ENCODE results near the gene ZNF844.

Gene ZNF844

DNA sequence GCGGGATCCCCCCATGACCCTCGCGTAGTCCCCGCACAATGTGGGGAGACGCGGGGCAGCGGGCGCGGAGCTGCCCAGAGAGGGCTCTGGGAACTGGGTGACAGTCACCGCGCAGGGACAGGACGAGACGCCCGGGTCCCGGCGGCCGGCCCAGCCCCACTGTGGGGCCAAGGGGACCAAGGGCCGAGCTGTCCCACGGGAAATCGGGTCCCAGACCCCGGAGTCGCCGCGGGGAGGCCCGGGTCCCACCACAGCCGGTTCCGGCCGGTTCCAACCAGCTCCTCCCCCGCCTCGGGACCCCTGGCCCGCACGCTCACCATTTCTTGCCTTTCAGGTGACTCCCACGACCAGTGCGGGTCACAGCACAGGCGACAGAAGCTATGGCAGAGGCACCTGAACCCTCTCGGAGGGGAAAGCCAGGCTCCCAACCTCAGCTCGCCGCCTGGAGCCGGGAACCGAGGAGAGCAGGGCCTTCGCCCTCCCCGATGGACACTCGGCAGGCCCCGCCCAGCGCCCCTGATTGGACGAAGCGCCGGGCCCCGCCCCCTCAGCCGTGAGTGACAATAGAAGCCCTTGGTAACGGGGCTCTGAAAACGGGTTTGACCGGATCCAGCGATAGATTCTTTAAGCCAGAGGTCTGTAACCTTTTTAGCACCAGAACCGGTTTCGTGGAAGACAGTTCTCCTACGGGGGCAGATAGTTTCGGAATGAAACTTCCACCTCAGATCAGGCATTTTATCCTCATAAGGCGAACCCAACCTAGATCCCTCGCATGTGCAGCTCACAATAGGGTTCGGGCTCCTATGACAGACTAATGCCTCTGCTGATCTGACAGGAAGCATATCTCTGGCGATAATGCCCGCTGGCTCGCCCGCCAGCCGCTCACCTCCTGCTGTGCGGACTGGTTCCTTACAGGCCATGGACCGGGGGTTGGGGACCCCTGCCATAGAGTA, 29.0 kb upstream of the ZNF844 start, which contains the start of gene ZNF433 (continued):
- TF ChIP-seq ZNF707 (tag by site-specific recombination; IDR thresholded peaks at IDR 0.05), result no peak
- TF ChIP-seq MEIS1 (CRISPR knock-in tag; IDR thresholded peaks at IDR 0.05; ENCODE audit: borderline replicate concordance), result no peak
- TF ChIP-seq GFI1B (tag by site-specific recombination; IDR thresholded peaks at IDR 0.05), result no peak
- peak; percentile 76; the same call in 1 of the 2 replicates for TF ChIP-seq ZFP37 (tag by site-specific recombination; IDR thresholded peaks at IDR 0.05)
- no peak for TF ChIP-seq ZNF133 (tag by site-specific recombination; IDR thresholded peaks at IDR 0.05)
- TF ChIP-seq ZNF169 (tag by site-specific recombination; IDR thresholded peaks at IDR 0.05), result no peak
- TF ChIP-seq, protein P1, sequence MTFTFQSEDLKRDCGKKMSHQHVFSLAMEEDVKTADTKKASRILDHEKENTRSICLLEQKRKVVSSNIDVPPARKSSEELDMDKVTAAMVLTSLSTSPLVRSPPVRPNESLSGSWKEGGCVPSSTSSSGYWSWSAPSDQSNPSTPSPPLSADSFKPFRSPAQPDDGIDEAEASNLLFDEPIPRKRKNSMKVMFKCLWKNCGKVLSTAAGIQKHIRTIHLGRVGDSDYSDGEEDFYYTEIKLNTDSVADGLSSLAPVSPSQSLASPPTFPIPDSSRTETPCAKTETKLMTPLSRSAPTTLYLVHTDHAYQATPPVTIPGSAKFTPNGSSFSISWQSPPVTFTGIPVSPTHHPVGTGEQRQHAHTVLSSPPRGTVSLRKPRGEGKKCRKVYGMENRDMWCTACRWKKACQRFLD (tag by site-specific recombination; IDR thresholded peaks at IDR 0.05), result no peak
- TF ChIP-seq, protein P2, sequence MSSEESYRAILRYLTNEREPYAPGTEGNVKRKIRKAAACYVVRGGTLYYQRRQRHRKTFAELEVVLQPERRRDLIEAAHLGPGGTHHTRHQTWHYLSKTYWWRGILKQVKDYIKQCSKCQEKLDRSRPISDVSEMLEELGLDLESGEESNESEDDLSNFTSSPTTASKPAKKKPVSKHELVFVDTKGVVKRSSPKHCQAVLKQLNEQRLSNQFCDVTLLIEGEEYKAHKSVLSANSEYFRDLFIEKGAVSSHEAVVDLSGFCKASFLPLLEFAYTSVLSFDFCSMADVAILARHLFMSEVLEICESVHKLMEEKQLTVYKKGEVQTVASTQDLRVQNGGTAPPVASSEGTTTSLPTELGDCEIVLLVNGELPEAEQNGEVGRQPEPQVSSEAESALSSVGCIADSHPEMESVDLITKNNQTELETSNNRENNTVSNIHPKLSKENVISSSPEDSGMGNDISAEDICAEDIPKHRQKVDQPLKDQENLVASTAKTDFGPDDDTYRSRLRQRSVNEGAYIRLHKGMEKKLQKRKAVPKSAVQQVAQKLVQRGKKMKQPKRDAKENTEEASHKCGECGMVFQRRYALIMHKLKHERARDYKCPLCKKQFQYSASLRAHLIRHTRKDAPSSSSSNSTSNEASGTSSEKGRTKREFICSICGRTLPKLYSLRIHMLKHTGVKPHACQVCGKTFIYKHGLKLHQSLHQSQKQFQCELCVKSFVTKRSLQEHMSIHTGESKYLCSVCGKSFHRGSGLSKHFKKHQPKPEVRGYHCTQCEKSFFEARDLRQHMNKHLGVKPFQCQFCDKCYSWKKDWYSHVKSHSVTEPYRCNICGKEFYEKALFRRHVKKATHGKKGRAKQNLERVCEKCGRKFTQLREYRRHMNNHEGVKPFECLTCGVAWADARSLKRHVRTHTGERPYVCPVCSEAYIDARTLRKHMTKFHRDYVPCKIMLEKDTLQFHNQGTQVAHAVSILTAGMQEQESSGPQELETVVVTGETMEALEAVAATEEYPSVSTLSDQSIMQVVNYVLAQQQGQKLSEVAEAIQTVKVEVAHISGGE (tag by site-specific recombination; conservative IDR thresholded peaks at IDR 0.05; ENCODE audit: low read depth), result peak; percentile 95
- TF ChIP-seq ZNF394 (tag by site-specific recombination; IDR thresholded peaks at IDR 0.05; ENCODE audit: borderline replicate concordance), result no peak
- peak; percentile 81 for TF ChIP-seq SP2 (tag by site-specific recombination; IDR thresholded peaks at IDR 0.05)
- no peak for TF ChIP-seq OVOL3 (tag by site-specific recombination; IDR thresholded peaks at IDR 0.05)
- no peak for TF ChIP-seq ZNF404 (tag by site-specific recombination; IDR thresholded peaks at IDR 0.05)
- TF ChIP-seq, protein P3, sequence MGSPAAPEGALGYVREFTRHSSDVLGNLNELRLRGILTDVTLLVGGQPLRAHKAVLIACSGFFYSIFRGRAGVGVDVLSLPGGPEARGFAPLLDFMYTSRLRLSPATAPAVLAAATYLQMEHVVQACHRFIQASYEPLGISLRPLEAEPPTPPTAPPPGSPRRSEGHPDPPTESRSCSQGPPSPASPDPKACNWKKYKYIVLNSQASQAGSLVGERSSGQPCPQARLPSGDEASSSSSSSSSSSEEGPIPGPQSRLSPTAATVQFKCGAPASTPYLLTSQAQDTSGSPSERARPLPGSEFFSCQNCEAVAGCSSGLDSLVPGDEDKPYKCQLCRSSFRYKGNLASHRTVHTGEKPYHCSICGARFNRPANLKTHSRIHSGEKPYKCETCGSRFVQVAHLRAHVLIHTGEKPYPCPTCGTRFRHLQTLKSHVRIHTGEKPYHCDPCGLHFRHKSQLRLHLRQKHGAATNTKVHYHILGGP (tag by site-specific recombination; IDR thresholded peaks at IDR 0.05), result no peak
- TF ChIP-seq, protein P4, sequence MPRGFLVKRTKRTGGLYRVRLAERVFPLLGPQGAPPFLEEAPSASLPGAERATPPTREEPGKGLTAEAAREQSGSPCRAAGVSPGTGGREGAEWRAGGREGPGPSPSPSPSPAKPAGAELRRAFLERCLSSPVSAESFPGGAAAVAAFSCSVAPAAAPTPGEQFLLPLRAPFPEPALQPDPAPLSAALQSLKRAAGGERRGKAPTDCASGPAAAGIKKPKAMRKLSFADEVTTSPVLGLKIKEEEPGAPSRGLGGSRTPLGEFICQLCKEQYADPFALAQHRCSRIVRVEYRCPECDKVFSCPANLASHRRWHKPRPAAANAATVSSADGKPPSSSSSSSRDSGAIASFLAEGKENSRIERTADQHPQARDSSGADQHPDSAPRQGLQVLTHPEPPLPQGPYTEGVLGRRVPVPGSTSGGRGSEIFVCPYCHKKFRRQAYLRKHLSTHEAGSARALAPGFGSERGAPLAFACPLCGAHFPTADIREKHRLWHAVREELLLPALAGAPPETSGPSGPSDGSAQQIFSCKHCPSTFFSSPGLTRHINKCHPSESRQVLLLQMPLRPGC (tag by site-specific recombination; IDR thresholded peaks at IDR 0.05), result peak; percentile 45; the same call in 1 of the 2 replicates
- TF ChIP-seq, protein P5, sequence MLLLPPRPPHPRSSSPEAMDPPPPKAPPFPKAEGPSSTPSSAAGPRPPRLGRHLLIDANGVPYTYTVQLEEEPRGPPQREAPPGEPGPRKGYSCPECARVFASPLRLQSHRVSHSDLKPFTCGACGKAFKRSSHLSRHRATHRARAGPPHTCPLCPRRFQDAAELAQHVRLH (tag by site-specific recombination; IDR thresholded peaks at IDR 0.05), result no peak; the same call in 1 of the 2 replicates
- TF ChIP-seq, protein P6, sequence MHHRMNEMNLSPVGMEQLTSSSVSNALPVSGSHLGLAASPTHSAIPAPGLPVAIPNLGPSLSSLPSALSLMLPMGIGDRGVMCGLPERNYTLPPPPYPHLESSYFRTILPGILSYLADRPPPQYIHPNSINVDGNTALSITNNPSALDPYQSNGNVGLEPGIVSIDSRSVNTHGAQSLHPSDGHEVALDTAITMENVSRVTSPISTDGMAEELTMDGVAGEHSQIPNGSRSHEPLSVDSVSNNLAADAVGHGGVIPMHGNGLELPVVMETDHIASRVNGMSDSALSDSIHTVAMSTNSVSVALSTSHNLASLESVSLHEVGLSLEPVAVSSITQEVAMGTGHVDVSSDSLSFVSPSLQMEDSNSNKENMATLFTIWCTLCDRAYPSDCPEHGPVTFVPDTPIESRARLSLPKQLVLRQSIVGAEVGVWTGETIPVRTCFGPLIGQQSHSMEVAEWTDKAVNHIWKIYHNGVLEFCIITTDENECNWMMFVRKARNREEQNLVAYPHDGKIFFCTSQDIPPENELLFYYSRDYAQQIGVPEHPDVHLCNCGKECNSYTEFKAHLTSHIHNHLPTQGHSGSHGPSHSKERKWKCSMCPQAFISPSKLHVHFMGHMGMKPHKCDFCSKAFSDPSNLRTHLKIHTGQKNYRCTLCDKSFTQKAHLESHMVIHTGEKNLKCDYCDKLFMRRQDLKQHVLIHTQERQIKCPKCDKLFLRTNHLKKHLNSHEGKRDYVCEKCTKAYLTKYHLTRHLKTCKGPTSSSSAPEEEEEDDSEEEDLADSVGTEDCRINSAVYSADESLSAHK (tag by site-specific recombination; IDR thresholded peaks at IDR 0.05), result no peak
- TF ChIP-seq FEZF1 (tag by site-specific recombination; IDR thresholded peaks at IDR 0.05), result no peak
- no peak for TF ChIP-seq ZBTB21 (tag by site-specific recombination; IDR thresholded peaks at IDR 0.05)
- TF ChIP-seq, protein P7, sequence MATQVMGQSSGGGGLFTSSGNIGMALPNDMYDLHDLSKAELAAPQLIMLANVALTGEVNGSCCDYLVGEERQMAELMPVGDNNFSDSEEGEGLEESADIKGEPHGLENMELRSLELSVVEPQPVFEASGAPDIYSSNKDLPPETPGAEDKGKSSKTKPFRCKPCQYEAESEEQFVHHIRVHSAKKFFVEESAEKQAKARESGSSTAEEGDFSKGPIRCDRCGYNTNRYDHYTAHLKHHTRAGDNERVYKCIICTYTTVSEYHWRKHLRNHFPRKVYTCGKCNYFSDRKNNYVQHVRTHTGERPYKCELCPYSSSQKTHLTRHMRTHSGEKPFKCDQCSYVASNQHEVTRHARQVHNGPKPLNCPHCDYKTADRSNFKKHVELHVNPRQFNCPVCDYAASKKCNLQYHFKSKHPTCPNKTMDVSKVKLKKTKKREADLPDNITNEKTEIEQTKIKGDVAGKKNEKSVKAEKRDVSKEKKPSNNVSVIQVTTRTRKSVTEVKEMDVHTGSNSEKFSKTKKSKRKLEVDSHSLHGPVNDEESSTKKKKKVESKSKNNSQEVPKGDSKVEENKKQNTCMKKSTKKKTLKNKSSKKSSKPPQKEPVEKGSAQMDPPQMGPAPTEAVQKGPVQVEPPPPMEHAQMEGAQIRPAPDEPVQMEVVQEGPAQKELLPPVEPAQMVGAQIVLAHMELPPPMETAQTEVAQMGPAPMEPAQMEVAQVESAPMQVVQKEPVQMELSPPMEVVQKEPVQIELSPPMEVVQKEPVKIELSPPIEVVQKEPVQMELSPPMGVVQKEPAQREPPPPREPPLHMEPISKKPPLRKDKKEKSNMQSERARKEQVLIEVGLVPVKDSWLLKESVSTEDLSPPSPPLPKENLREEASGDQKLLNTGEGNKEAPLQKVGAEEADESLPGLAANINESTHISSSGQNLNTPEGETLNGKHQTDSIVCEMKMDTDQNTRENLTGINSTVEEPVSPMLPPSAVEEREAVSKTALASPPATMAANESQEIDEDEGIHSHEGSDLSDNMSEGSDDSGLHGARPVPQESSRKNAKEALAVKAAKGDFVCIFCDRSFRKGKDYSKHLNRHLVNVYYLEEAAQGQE (tag by site-specific recombination; IDR thresholded peaks at IDR 0.05), result no peak
